D721Med (cell line): ENCODE measurements around the gene COL25A1.

Experiments
- DNase-seq: peaks from one replicate; pipeline ENCODE4 v3.0.0; 2011; ENCODE audit warnings: low spot score; ENCODE audit not compliant: insufficient read length
- FAIRE-seq: peaks from 2 replicates; lab custom pipeline; 2011; peaks lifted over from hg19 to GRCh38; lab: Jason Lieb, UNC
- CTCF ChIP-seq: IDR thresholded peaks from 2 replicates; pipeline ENCODE4 v1.5.1; 2012; ENCODE audit warnings: mild to moderate bottlenecking, control low read depth; ENCODE audit not compliant: insufficient read depth; ENCODE audit errors: missing control alignments

COL25A1 gene

DNA sequence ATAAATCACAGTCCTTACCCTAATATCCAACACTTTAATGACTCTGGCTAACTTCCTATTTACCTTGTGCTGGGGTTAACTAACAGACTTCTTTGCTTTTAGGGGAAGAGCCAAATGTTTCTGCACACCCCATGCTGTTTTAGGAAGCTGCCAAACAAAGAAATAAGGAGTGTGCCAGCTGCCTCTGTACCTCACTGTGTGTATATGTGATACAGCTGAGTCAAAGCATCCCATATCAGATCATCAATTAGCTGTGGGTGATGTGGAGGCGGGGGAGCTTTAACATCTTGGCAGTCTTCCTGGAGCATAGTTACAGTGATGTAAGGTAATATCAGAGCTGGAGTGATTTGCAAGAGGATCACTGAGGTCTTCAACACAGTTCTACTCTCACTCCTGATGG, 95.4 kb downstream of the COL25A1 start:
- DNase-seq (no peak), FAIRE-seq (no peak)
- TF ChIP-seq CTCF: no peak

DNA sequence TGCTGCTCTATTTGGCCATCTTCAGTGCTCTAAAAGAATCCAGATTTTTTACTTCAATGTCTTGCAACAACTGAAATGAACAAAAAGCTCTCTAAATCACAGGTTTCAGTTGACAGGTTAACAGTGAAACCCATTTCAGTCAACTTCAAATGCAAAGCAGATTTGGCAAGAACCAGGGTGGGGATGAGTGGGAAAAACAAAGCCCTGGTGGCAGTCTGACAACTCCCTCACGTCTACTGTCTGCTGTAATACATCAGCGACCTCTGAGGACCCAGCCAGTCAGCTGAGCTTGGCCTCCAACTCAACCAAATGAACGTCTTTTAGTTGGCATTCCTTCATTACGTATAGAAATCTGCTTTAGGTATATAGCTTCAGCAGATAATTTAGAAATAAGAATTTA, 95.8 kb downstream of the COL25A1 start:
- no peak for TF ChIP-seq CTCF
- DNase-seq: no peak
- FAIRE-seq: no peak

DNA sequence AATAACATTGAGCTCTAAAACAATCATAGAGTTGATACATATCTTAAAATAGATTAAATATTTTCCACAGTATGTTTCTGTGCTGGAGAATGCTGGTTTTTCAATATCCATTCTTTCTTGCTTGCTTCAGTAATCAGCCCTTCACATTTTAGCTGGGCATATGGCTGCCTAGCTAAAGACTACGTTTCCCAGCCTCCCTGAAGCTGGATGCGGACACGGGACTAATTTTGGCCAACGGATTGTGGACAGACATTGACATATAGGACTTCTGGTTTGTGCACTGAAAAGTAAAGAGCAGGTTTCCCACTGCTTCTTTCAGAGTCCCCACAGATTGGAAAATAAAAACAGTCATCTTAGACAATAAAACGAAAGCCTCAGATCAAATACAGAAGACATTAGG, 97.3 kb downstream of the COL25A1 start:
- FAIRE-seq (no peak), DNase-seq (no peak)
- no peak for TF ChIP-seq CTCF

GRCh38 chr4:109199585-109199984, 102.9 kb downstream of the COL25A1 start:
- TF ChIP-seq CTCF: no peak

DNA sequence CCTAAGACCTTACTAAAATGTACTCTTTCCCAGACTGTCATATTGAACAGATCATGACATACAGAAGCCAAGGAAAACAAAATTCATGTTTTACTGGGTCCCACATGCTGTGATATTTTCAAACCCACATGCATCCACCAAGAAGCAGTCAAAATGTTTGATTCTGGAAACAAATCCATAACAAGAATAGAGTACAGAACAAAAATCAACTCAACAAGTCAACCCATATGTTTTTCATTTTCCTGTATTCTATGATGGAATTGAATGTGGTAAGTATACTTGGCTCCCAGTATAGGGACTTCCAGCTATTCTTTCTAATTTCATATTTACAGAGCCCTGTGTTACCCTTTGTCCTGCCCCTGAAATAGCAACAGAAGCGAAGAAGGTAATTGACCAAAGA, 106.8 kb downstream of the COL25A1 start:
- DNase-seq (no peak), FAIRE-seq (no peak)
- no peak for TF ChIP-seq CTCF

More at GRCh38 chr4:109199585-109199984, 102.9 kb downstream of the COL25A1 start:
- DNase-seq (no peak), FAIRE-seq (no peak)

DNA sequence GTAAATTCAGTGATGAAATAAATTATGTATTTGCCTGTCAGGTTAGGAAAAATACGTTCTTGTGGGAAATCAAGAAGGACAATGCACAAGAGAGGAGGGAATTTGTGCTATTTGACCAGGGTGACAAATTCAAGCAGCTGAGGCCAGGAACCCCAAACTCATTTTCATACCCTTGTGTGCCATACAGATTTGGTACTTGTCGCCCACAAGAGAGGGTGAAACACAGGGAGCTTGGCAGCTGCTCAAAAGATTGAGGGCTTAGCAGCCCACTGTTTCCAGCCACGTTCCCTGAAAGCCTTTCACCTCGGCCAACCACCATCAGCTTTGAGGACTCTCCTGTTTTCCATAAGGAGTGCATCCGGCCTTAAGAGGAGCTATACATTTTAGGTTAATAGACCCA, 111.2 kb downstream of the COL25A1 start:
- FAIRE-seq: no peak
- DNase-seq: no peak
- TF ChIP-seq CTCF: no peak

- FAIRE-seq (no peak), DNase-seq (no peak)
- no peak for TF ChIP-seq CTCF
These were observed 116.0 kb downstream of the COL25A1 start for GRCh38 chr4:109186458-109186945.
